GM19397 (cell line): ENCODE measurements around the gene NALCN.

Source experiments
- ATAC-seq: cut with Tn5 transposase; IDR thresholded peaks from one replicate; pipeline ENCODE4 v1.9.1; 2021; ENCODE audit warnings: mild to moderate bottlenecking, moderate library complexity; ENCODE audit not compliant: unreplicated experiment

NALCN gene

GRCh38 chr13:101217086-101217485, 199.2 kb downstream of the NALCN start:
- ATAC-seq: no peak

GRCh38 chr13:101211261-101211660, 205.0 kb downstream of the NALCN start:
- ATAC-seq: no peak

GRCh38 chr13:101210774-101211173, 205.5 kb downstream of the NALCN start:
- no peak for ATAC-seq

GRCh38 chr13:101209206-101209893, 207.0 kb downstream of the NALCN start:
- ATAC-seq: no peak

- no peak for ATAC-seq
Measured at GRCh38 chr13:101205408-101205807, 210.9 kb downstream of the NALCN start.

- no peak for ATAC-seq
Measured at GRCh38 chr13:101204270-101205020, 211.9 kb downstream of the NALCN start.

GRCh38 chr13:101202590-101202989, 213.7 kb downstream of the NALCN start:
- ATAC-seq: no peak

- no peak for ATAC-seq
Measured at GRCh38 chr13:101190976-101191375, 225.3 kb downstream of the NALCN start.

- ATAC-seq: no peak
Measured at GRCh38 chr13:101190337-101190736, 226.0 kb downstream of the NALCN start.

- no peak for ATAC-seq
Measured at GRCh38 chr13:101185606-101186005, 230.7 kb downstream of the NALCN start.

GRCh38 chr13:101181076-101181685, 235.1 kb downstream of the NALCN start:
- ATAC-seq: no peak

GRCh38 chr13:101179021-101179420, 237.3 kb downstream of the NALCN start:
- ATAC-seq: no peak

- no peak for ATAC-seq
Measured at GRCh38 chr13:101178406-101178805, 237.9 kb downstream of the NALCN start.

- ATAC-seq: no peak
Measured at GRCh38 chr13:101170306-101170705, 246.0 kb downstream of the NALCN start.

- ATAC-seq: no peak
Measured at GRCh38 chr13:101157261-101157660, 259.0 kb downstream of the NALCN start.

GRCh38 chr13:101155920-101156319, 260.4 kb downstream of the NALCN start:
- ATAC-seq: no peak

- ATAC-seq: no peak
Measured at GRCh38 chr13:101152184-101152583, 264.1 kb downstream of the NALCN start.

- no peak for ATAC-seq
Measured at GRCh38 chr13:101150998-101151397, 265.3 kb downstream of the NALCN start.

GRCh38 chr13:101149735-101150384, 266.4 kb downstream of the NALCN start:
- ATAC-seq: no peak

GRCh38 chr13:101146101-101146898, 270.0 kb downstream of the NALCN start:
- ATAC-seq: no peak
